GM18907 (cell line): ENCODE data around the gene FGF7.
"Not testable (repeated sequence)": the region's sequence is repeated elsewhere in the genome, so short reads cannot be mapped to it uniquely, and the experiment has no call there.

ENCODE experiments used
- ATAC-seq: cut with Tn5 transposase; IDR thresholded peaks from one replicate; pipeline ENCODE4 v1.9.1; 2021; ENCODE audit warnings: mild to moderate bottlenecking, moderate library complexity; ENCODE audit not compliant: unreplicated experiment

Gene FGF7

GRCh38 chr15:49423021-49423420 lies at the start of gene FGF7:
TSS of gene FGF7 (plus strand) at chr15:49423242. CDS start at chr15:49424298, 1,056 bp downstream.
- ATAC-seq: no peak

- no peak for ATAC-seq
Measured at GRCh38 chr15:49379996-49380395, 43.0 kb upstream of the FGF7 start.

- no peak for ATAC-seq
Measured at GRCh38 chr15:49380912-49381311, 42.1 kb upstream of the FGF7 start.

GRCh38 chr15:49382394-49382793 lies 40.6 kb upstream of the FGF7 start:
- no peak for ATAC-seq

- ATAC-seq: no peak
Measured at GRCh38 chr15:49383266-49383665, 39.8 kb upstream of the FGF7 start.

- no peak for ATAC-seq
Measured at GRCh38 chr15:49387471-49387870, 35.6 kb upstream of the FGF7 start.

- ATAC-seq: not testable (repeated sequence)
Measured at GRCh38 chr15:49402515-49403296, 20.3 kb upstream of the FGF7 start.

- no peak for ATAC-seq
Measured at GRCh38 chr15:49406352-49407118, 16.5 kb upstream of the FGF7 start.

- ATAC-seq: no peak
Measured at GRCh38 chr15:49410641-49411040, 12.4 kb upstream of the FGF7 start.

GRCh38 chr15:49412797-49413196 lies 10.2 kb upstream of the FGF7 start:
- no peak for ATAC-seq

GRCh38 chr15:49415149-49415548 lies 7.9 kb upstream of the FGF7 start:
- no peak for ATAC-seq

GRCh38 chr15:49415638-49416037 lies 7.4 kb upstream of the FGF7 start:
- ATAC-seq: no peak

- no peak for ATAC-seq
Measured at GRCh38 chr15:49418811-49419210, 4.2 kb upstream of the FGF7 start.

- ATAC-seq: peak; percentile 59
Measured at GRCh38 chr15:49421991-49422390, 1.1 kb upstream of the FGF7 start.

GRCh38 chr15:49423901-49424550 lies 984 bp downstream of the FGF7 start:
- no peak for ATAC-seq

GRCh38 chr15:49424954-49425353 lies 1.9 kb downstream of the FGF7 start:
- no peak for ATAC-seq

- ATAC-seq: no peak
Measured at GRCh38 chr15:49427372-49427771, 4.3 kb downstream of the FGF7 start.

GRCh38 chr15:49428409-49429095 lies 5.5 kb downstream of the FGF7 start:
- ATAC-seq: no peak

- ATAC-seq: no peak
Measured at GRCh38 chr15:49430046-49430445, 7.0 kb downstream of the FGF7 start.

GRCh38 chr15:49435174-49435573 lies 12.1 kb downstream of the FGF7 start:
- no peak for ATAC-seq

GRCh38 chr15:49436751-49437150 lies 13.7 kb downstream of the FGF7 start:
- ATAC-seq: no peak
